OCI-LY3 (cell line): ENCODE results near the gene ZC3H7B.

Experiments
- CTCF ChIP-seq: fragments of 200-600, 300-600 bp; sonication (generic); IDR thresholded peaks from 2 replicates; pipeline ENCODE4 v1.5.1; 2014; ENCODE audit warnings: antibody characterized with exemption, low read length, low read depth
- EZH2phosphoT487 ChIP-seq: fragments of 200-600 bp; shearing (Covaris generic); IDR thresholded peaks from 2 replicates; pipeline ENCODE4 v1.6.1; 2018; ENCODE audit warnings: antibody characterized with exemption, mixed run types, low read depth

- TF ChIP-seq CTCF (no peak), EZH2phosphoT487 (no peak)
Measured at GRCh38 chr22:41345807-41346335, 44.5 kb downstream of the ZC3H7B start.
